Measurements from ENCODE around the gene FN3KRP. TPM values are rescaled to one million over a fixed set of nuclear protein-coding genes. Genes with fewer than 3 reads are reported as not detected.

FN3KRP gene
- total and polyA plus RNA-seq, 2 of the 13 experiments (the other 11 are each of a cell fraction or from before 2014, with no cell fraction given), result 22.4 to 28.2 TPM

DNA sequence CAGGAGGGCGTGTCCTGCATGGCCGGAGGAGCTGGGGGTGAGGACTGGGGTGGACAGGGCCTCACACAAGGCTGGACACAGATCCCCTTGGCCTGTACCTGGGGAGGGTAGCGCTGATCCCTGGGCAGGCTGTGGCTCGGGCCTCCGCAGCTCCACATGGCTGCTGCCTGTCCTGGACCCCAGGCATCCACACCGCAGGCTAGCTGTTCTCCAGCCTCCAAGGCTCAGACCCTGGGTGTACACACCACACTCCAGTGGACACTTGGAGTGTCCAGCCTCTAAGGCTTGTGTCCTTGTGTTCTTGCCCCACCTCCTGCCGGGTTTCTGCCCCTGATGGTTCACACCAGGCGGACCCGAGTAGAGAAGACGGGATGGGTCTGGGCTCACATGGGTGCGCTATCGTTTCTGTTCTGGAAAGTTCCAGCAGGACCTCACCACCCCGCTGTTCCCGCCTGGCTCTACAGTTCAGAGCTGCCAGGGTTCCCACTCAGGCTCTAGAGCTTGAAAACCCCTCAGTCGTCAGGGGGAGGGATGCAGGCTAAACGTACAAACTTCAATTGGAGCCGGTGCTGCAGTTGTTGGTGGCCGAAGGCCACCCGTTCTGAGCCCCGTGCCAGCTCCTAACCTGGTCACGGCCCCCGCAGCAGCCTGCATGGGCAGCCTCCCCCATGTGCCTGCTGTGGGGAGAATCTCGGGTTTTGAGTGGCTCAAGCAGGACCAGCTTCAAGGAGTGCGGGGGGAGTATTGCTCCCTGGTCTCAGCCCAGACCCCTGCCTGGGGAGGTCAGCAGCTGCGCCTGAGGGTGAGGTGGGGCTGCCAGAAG is 6.6 kb upstream of the FN3KRP start:
- ATAC-seq, result peak; percentile 8
- intact Hi-C loops (cut with micrococcal nuclease; ENCODE audit: unreplicated experiment) (loop anchor here (2.0 kb wide), 1 partner anchor 31 kb away; no protein-coding TSS in a partner anchor), in situ Hi-C loops (cut with HindIII; ENCODE audit: extremely low pct_ligation_motif_present, low pct_unique_long_range_greater_than_20kb) (no loop called here)
- BruUV-seq (replicated peaks), result no TSS peak
- Histone ChIP-seq H4K20me1 (ENCODE audit: insufficient read depth, low read length) (no peaks in the 10 kb centered on the region), H3K9ac (ENCODE audit: insufficient read depth, low read depth, low read length) (no peak overlapping the region), H3K9me3 (ENCODE audit: low read length) (no peaks in the 10 kb centered on the region), H3K27me3 (ENCODE audit: control insufficient read depth in 1 of 2, insufficient read depth in 2 of 2, low read length in 2 of 2) (peaks cover 5 to 25% of the 10 kb centered on the region in 2 experiments; a peak in 3 of 5 replicates), H3K4me3 (replicated peaks in 1 of 3; ENCODE audit: insufficient read depth in 1 of 3, low read depth in 2 of 3, low read length in 3 of 3) (peak overlapping the region in 1 of 3 experiments; percentile 29; a peak in 1 of 6 replicates), H3K36me3 (replicated peaks in 1 of 2; ENCODE audit: control insufficient read depth in 1 of 2, insufficient read depth in 2 of 2, low read length in 2 of 2) (no peaks in the 10 kb centered on the region), H3K4me1 (ENCODE audit: insufficient read depth, low read length) (peaks cover 57% of the 10 kb centered on the region), H2AFZ (ENCODE audit: low read length) (no peak overlapping the region), H3K79me2 (ENCODE audit: insufficient read depth, low read length) (no peaks in the 10 kb centered on the region), H3K27ac (ENCODE audit: extremely low read length, insufficient read depth, low read length) (no peak overlapping the region), H3K4me2 (ENCODE audit: low read depth, low read length) (peak overlapping the region; percentile 41)
- POLR2A ChIA-PET, result interaction anchor here (0.9 kb wide), 1 partner anchor 28 kb away, joined by 4 read pairs; no protein-coding TSS in a partner anchor
- no peak for FAIRE-seq
- no peak for DNase-seq (ENCODE audit: low spot score)
- CTCF ChIA-PET (ENCODE audit: low intra/inter-chr PET ratio, low total read pairs), result interaction anchor here (2.3 kb wide), 1 partner anchor 41 kb away, joined by 7 read pairs; no protein-coding TSS in a partner anchor
- 37% methylated on average over 19 of the region's 25 CpGs for WGBS (ENCODE audit: low lambda C conversion rate)
- TF ChIP-seq ZNF280B (CRISPR knock-in tag; IDR thresholded peaks at IDR 0.05; ENCODE audit: borderline replicate concordance), result peak; percentile 27; the same call in 1 of the 2 replicates
- peak; percentile 65; the same call in 1 of the 2 replicates for TF ChIP-seq ZNF891 (CRISPR knock-in tag; IDR thresholded peaks at IDR 0.05)
- TF ChIP-seq, protein P1, sequence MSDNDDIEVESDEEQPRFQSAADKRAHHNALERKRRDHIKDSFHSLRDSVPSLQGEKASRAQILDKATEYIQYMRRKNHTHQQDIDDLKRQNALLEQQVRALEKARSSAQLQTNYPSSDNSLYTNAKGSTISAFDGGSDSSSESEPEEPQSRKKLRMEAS (IDR thresholded peaks at IDR 0.05), result 0 out of 2 replicates have a peak, but pooled peaks have one; percentile 51
- peak; percentile 46; the same call in 1 of the 2 replicates for TF ChIP-seq KDM5B (CRISPR knock-in tag; IDR thresholded peaks at IDR 0.05; ENCODE audit: borderline replicate concordance)
- TF ChIP-seq ZNF34 (CRISPR knock-in tag; IDR thresholded peaks at IDR 0.05; ENCODE audit: borderline replicate concordance), result 0 out of 2 replicates have a peak, but pooled peaks have one; percentile 30
- TF ChIP-seq ZNF687 (CRISPR knock-in tag; IDR thresholded peaks at IDR 0.05), result peak; percentile 74
- 0 out of 2 replicates have a peak, but pooled peaks have one; percentile 29 for TF ChIP-seq MXD3 (CRISPR knock-in tag; IDR thresholded peaks at IDR 0.05)
- TF ChIP-seq, protein P2, sequence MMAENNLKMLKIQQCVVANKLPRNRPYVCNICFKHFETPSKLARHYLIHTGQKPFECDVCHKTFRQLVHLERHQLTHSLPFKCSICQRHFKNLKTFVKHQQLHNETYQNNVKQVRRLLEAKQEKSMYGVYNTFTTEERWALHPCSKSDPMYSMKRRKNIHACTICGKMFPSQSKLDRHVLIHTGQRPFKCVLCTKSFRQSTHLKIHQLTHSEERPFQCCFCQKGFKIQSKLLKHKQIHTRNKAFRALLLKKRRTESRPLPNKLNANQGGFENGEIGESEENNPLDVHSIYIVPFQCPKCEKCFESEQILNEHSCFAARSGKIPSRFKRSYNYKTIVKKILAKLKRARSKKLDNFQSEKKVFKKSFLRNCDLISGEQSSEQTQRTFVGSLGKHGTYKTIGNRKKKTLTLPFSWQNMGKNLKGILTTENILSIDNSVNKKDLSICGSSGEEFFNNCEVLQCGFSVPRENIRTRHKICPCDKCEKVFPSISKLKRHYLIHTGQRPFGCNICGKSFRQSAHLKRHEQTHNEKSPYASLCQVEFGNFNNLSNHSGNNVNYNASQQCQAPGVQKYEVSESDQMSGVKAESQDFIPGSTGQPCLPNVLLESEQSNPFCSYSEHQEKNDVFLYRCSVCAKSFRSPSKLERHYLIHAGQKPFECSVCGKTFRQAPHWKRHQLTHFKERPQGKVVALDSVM (CRISPR knock-in tag; IDR thresholded peaks at IDR 0.05), result no peak
- TF ChIP-seq MZF1 (CRISPR knock-in tag; IDR thresholded peaks at IDR 0.05; ENCODE audit: borderline replicate concordance), result 0 out of 2 replicates have a peak, but pooled peaks have one; percentile 30
- 0 out of 2 replicates have a peak, but pooled peaks have one; percentile 47 for TF ChIP-seq ZNF274 (CRISPR knock-in tag; IDR thresholded peaks at IDR 0.05)
